Loucy (cell line): ENCODE measurements around the gene AHRR.

ENCODE experiments used
- CTCF ChIP-seq: fragments of 200-600 bp; sonication (generic); conservative IDR thresholded peaks from 2 replicates; pipeline ENCODE4 v1.5.1; 2014; ENCODE audit warnings: mild to moderate bottlenecking, antibody characterized with exemption, low read length
- EZH2phosphoT487 ChIP-seq: fragments of 200-600 bp; IDR thresholded peaks from 2 replicates; pipeline ENCODE4 v1.6.1; 2018; ENCODE audit warnings: antibody characterized with exemption, mild to moderate bottlenecking, moderate library complexity, borderline replicate concordance

- TF ChIP-seq CTCF (no peak), EZH2phosphoT487 (no peak)
These were observed 155.3 kb downstream of the AHRR start for GRCh38 chr5:476814-477175.
